ENCODE results near the gene WSB2.

DNA sequence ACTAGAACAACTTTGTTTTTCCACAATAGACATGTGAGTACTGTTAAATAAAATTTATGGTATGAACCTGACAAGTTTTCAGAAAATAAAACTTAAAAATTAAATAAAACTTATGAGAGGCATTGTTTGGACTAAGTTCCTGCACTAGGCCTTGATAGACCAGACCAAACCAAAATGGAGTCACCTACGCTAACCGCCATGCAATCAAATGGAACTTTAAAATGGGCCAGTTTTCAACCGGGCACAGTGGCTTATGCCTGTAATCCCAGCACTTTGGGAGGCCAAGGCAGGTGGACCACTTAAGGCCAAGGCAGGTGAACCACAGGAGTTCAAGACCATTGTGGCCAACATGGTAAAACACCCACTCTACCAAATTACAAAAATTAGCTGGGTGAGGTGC is 49.6 kb downstream of the WSB2 start:
- TF ChIP-seq, protein P1, sequence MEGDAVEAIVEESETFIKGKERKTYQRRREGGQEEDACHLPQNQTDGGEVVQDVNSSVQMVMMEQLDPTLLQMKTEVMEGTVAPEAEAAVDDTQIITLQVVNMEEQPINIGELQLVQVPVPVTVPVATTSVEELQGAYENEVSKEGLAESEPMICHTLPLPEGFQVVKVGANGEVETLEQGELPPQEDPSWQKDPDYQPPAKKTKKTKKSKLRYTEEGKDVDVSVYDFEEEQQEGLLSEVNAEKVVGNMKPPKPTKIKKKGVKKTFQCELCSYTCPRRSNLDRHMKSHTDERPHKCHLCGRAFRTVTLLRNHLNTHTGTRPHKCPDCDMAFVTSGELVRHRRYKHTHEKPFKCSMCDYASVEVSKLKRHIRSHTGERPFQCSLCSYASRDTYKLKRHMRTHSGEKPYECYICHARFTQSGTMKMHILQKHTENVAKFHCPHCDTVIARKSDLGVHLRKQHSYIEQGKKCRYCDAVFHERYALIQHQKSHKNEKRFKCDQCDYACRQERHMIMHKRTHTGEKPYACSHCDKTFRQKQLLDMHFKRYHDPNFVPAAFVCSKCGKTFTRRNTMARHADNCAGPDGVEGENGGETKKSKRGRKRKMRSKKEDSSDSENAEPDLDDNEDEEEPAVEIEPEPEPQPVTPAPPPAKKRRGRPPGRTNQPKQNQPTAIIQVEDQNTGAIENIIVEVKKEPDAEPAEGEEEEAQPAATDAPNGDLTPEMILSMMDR (IDR thresholded peaks at IDR 0.05 in 8 of 11, conservative IDR thresholded peaks at IDR 0.05 in 3 of 11): no peak
- TF ChIP-seq POLR2A (IDR thresholded peaks at IDR 0.05) (no peak), POLR2AphosphoS5 (IDR thresholded peaks at IDR 0.05) (no peak)

Measured in spleen (tissue), 7 donors.